GM13977 (cell line): Measurements from ENCODE around the gene EEFSEC.
A peak's percentile ranks its signal among the peaks of the same experiment; 100 is the strongest.

Experiments
- DNase-seq: peaks from one replicate; pipeline ENCODE4 v3.0.0; 2012; ENCODE audit warnings: low spot score
- CTCF ChIP-seq: IDR thresholded peaks from 2 replicates; pipeline ENCODE4 v1.5.1; 2012; ENCODE audit warnings: mild to moderate bottlenecking, control low read depth; ENCODE audit not compliant: insufficient read depth; ENCODE audit errors: extremely low read depth, missing control alignments
- in situ Hi-C: fragments of 300-500 bp; cut with MboI; formaldehyde crosslinking; loops from one replicate; pipeline ENCODE4 v1.12.0; 2022; ENCODE audit warnings: low sequenced_read_pairs, low pct_unique_long_range_greater_than_20kb, mixed read lengths, inconsistent platforms; ENCODE audit not compliant: unreplicated experiment

EEFSEC gene

GRCh38 chr3:128207951-128208350, 54.7 kb downstream of the EEFSEC start:
- in situ Hi-C loops, result no loop called here
- TF ChIP-seq CTCF, result no peak
- DNase-seq, result no peak

- in situ Hi-C loops, result no loop called here
- TF ChIP-seq CTCF, result no peak
- no peak for DNase-seq
These were observed 57.4 kb downstream of the EEFSEC start for GRCh38 chr3:128210711-128211110.

DNA sequence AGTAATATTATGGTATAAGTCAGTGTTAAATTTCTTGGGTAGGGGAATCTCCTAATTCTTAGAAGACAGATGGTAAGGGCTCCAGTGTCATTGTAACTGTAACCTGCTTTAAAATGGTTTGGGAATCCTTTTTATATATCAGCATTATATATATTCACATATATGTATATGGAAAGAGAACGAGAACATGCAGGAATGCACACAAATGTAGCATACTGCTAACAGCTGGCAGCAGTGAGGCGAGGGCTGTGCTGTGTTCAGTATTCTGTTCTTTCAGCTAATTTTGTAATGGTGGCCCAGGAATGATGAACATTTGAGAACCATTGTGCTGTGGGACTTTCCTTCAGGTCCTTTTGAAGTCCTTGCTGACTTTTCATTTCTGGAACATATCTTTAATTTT, 60.8 kb downstream of the EEFSEC start:
- no peak for DNase-seq
- TF ChIP-seq CTCF, result no peak
- in situ Hi-C loops, result no loop called here

DNA sequence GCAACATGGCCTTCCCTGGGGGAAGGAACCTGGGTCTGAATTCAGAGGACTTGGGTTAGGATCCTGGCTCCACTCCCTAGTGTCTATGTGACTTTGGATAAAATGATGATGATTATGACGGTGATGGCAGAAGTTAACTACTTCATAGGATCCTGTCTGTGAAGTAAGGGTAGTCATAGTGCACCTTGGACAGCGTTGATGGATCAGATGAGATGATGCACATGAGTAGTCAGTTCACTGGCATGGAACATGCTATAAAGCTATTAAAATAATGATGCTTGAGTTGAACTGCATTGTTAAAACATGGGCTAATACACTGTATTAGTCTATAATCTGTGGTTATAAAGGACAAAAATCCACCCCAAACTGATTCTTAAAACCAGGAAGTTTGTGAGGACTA, 62.0 kb downstream of the EEFSEC start:
- no peak for DNase-seq
- TF ChIP-seq CTCF, result no peak
- in situ Hi-C loops, result no loop called here

- no peak for DNase-seq
- in situ Hi-C loops, result no loop called here
- no peak for TF ChIP-seq CTCF
These were observed 62.7 kb downstream of the EEFSEC start for GRCh38 chr3:128215800-128216495.

DNA sequence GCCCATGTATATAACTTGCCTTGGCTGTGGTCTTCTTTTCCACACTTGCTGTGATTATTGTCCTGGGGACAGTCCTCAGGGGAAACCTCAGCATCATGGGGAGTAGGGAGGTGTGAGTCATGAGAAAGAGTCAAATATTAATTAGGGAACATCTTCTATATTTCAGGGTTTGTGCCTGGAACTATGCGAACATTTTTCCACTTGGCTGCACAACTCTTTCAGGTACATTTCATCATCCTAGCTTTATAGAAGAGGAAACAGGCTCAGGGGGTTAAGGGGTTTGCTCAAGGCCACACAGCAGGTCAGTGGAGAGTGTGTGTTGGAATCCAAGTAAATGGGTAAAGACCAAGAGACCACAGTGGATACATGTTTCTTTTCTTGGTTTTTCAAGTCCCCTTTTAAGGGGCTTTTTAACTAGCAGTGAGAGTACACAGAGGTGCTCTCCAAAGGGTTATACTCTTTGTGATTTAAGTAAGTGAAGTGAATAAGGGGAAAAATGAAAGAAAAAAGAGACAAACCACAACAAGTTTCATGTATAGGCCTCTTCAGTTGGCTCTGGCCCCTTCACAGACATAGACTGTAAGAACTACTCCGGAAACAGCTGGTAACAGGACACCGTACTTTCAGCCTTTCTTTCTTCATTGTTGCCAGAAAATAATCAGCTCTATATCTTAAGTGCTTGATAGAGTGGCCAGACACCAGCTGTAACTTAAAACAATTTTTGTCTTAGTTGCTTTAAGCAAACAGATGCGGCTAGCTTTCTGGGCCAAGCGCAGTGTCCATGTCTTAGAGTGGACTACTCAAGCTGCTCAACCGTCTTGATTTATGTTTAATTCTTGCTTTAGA, 64.6 kb downstream of the EEFSEC start:
- in situ Hi-C loops, result no loop called here
- DNase-seq, result peak; percentile 28

More for the DNA sequence above, 64.6 kb downstream of the EEFSEC start:
- no peak for TF ChIP-seq CTCF
